MCF 10A (cell line): ENCODE measurements around the gene PCNX3. TPM values are rescaled to one million over a fixed set of nuclear protein-coding genes. Genes with fewer than 3 reads are reported as not detected.

ENCODE experiments used
- BruUV-seq: library from RNA; stranded (reverse); fragments of 400-500 nt; replicated peaks from 2 replicates; lab custom pipeline; 2021; lab: Mats Ljungman, UMichigan
- CTCF ChIA-PET: fragments of 300-600 bp; sonication (Branson Sonifier 250); formaldehyde crosslinking; extraction: SDS; loops from one replicate; lab custom pipeline; 2021; ENCODE audit warnings: antibody characterized with exemption, inconsistent platforms; lab: Yijun Ruan, JAX
- POLR2A ChIA-PET: fragments of 300-600, 350-650 bp; sonication (Branson Sonifier 250); formaldehyde crosslinking; extraction: SDS; loops from one replicate; lab custom pipeline; 2020; ENCODE audit warnings: antibody characterized with exemption, inconsistent platforms; lab: Yijun Ruan, JAX
- DNase-seq: peaks from one replicate; pipeline ENCODE4 v3.0.0-alpha.2; 2018; ENCODE audit not compliant: unreplicated experiment
- H3K27ac Mint-ChIP-seq: one replicate; pipeline ENCODE4 v1.8.0; 2022; ENCODE audit warnings: mild to moderate bottlenecking, low read depth, mixed read lengths; ENCODE audit not compliant: unreplicated experiment
- H3K27me3 Mint-ChIP-seq: one replicate; pipeline ENCODE4 v1.8.0; 2022; ENCODE audit warnings: mixed read lengths; ENCODE audit not compliant: insufficient read depth, unreplicated experiment
- H3K36me3 Mint-ChIP-seq: one replicate; pipeline ENCODE4 v1.8.0; 2022; ENCODE audit warnings: mild to moderate bottlenecking, moderate library complexity, mixed read lengths; ENCODE audit not compliant: insufficient read depth, unreplicated experiment
- H3K4me1 Mint-ChIP-seq: one replicate; pipeline ENCODE4 v1.8.0; 2022; ENCODE audit warnings: mixed read lengths; ENCODE audit not compliant: insufficient read depth, unreplicated experiment
- H3K4me3 Mint-ChIP-seq: one replicate; pipeline ENCODE4 v1.8.0; 2022; ENCODE audit warnings: mild to moderate bottlenecking, moderate library complexity, mixed read lengths; ENCODE audit not compliant: unreplicated experiment
- H3K9me3 Mint-ChIP-seq: one replicate; pipeline ENCODE4 v1.8.0; 2022; ENCODE audit warnings: mixed read lengths; ENCODE audit not compliant: unreplicated experiment
- intact Hi-C: fragments of 100-400 bp; cut with micrococcal nuclease; formaldehyde crosslinking; loops from 2 replicates; pipeline ENCODE4 v1.14.1; 2022
- total RNA-seq: library from RNA; stranded (reverse); gene quantifications from 2 replicates; pipeline ENCODE4 v1.2.3, GENCODE V29; 2022
- TF ChIP-seq, protein P1 (sequence below): fragments of 200-600 bp; IDR thresholded peaks from one replicate; pipeline ENCODE4 v1.8.0; 2022; ENCODE audit warnings: antibody characterized with exemption, mild to moderate bottlenecking; ENCODE audit not compliant: unreplicated experiment

Gene PCNX3
- total RNA-seq, 1 experiment from 2014 or later = 40.9 TPM

- BruUV-seq = no TSS peak
- CTCF ChIA-PET = interaction anchor here (0.6 to 1.1 kb wide), 3 partner anchors 8 to 26 kb away, joined by 3 to 4 read pairs (median 3); partner anchors contain the start of gene ZNRD2
- Mint-ChIP-seq H3K27me3 (no peaks in the 10 kb centered on the region), H3K4me3 (no peak overlapping the region), H3K4me1 (peaks cover 5% of the 10 kb centered on the region), H3K27ac (no peak overlapping the region), H3K36me3 (peaks cover 10% of the 10 kb centered on the region), H3K9me3 (no peaks in the 10 kb centered on the region)
- intact Hi-C loops = no loop called here
- POLR2A ChIA-PET = interaction anchor here (0.7 to 1.6 kb wide), 3 partner anchors 19 to 30 kb away, joined by 3 to 4 read pairs (median 3); no protein-coding TSS in a partner anchor
- TF ChIP-seq, protein P1, sequence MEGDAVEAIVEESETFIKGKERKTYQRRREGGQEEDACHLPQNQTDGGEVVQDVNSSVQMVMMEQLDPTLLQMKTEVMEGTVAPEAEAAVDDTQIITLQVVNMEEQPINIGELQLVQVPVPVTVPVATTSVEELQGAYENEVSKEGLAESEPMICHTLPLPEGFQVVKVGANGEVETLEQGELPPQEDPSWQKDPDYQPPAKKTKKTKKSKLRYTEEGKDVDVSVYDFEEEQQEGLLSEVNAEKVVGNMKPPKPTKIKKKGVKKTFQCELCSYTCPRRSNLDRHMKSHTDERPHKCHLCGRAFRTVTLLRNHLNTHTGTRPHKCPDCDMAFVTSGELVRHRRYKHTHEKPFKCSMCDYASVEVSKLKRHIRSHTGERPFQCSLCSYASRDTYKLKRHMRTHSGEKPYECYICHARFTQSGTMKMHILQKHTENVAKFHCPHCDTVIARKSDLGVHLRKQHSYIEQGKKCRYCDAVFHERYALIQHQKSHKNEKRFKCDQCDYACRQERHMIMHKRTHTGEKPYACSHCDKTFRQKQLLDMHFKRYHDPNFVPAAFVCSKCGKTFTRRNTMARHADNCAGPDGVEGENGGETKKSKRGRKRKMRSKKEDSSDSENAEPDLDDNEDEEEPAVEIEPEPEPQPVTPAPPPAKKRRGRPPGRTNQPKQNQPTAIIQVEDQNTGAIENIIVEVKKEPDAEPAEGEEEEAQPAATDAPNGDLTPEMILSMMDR = no peak
- no peak for DNase-seq
Measured at GRCh38 chr11:65596520-65596919, 19.1 kb upstream of the PCNX3 start.

GRCh38 chr11:65598258-65598699 lies 17.3 kb upstream of the PCNX3 start:
- intact Hi-C loops = no loop called here
- H3K4me3 Mint-ChIP-seq = no peak overlapping the region
- ChIA-PET CTCF (interaction anchor here (1.2 kb wide), 1 partner anchor 11 kb away, joined by 3 read pairs; no protein-coding TSS in a partner anchor), POLR2A (no interaction called here)
- peaks cover 10% of the 10 kb centered on the region for H3K36me3 Mint-ChIP-seq
- H3K4me1 Mint-ChIP-seq = peaks cover 1% of the 10 kb centered on the region
- no peaks in the 10 kb centered on the region for H3K27me3 Mint-ChIP-seq
- DNase-seq = no peak
- no TSS peak for BruUV-seq
- TF ChIP-seq, protein P1 = no peak
- H3K9me3 Mint-ChIP-seq = no peaks in the 10 kb centered on the region
- H3K27ac Mint-ChIP-seq = no peak overlapping the region

DNA sequence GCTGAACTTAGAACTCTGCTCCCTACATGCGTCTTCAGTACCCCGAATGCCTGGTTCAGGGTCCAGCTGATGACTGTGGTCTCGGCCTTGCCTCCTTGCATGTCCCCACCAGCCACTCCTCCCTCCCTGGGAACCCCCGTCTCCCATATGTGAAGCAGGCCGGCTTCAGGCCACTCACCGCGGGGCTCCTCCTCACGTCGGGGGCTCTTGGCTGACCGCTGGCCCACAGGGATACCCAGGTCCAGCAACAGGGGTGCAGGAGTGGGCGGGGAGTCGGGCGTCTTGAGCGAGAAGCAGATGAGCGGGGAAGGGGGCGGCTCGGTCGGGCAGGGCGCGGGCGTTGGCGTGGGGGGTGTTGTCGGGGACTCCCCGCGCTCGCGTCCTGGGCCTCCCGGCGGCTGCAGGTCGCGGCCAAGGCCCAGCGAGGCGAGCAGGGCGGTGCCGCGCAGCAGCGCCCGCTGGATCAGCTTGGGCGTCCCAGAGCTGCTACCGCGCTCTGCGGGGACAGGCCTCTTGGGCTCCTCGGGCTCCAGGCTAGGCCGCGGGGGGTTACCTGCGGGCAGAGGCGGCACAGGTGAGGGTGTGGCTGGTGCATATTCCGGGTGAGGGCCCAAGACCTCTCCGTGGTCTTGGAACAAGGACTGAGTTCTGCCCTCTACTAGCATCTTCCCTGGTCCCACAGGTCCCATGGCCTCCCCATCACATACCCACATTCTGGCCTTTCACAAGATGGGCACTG lies 16.2 kb upstream of the PCNX3 start:
- no peaks in the 10 kb centered on the region for H3K27me3 Mint-ChIP-seq
- intact Hi-C loops = no loop called here
- no peak for DNase-seq
- H3K9me3 Mint-ChIP-seq = no peaks in the 10 kb centered on the region
- no TSS peak for BruUV-seq
- ChIA-PET POLR2A (interaction anchor here (1.0 kb wide), 1 partner anchor 16 kb away, joined by 3 read pairs; the partner anchor contains the start of gene PCNX3), CTCF (no interaction called here)
- no peak overlapping the region for H3K27ac Mint-ChIP-seq
- no peak overlapping the region for H3K4me3 Mint-ChIP-seq
- H3K4me1 Mint-ChIP-seq = no peaks in the 10 kb centered on the region
- TF ChIP-seq, protein P1 = no peak
- peaks cover 10% of the 10 kb centered on the region for H3K36me3 Mint-ChIP-seq

- no peaks in the 10 kb centered on the region for H3K27me3 Mint-ChIP-seq
- H3K27ac Mint-ChIP-seq = no peak overlapping the region
- TF ChIP-seq, protein P1 = no peak
- ChIA-PET CTCF (no interaction called here), POLR2A (no interaction called here)
- no peaks in the 10 kb centered on the region for H3K9me3 Mint-ChIP-seq
- intact Hi-C loops = no loop called here
- no peak for DNase-seq
- no peaks in the 10 kb centered on the region for H3K4me1 Mint-ChIP-seq
- no peak overlapping the region for H3K4me3 Mint-ChIP-seq
- no TSS peak for BruUV-seq
- H3K36me3 Mint-ChIP-seq = peaks cover 10% of the 10 kb centered on the region
Measured at GRCh38 chr11:65599955-65600246, 15.7 kb upstream of the PCNX3 start.
